ENCODE data around the gene ZNF483.
"Not testable (repeated sequence)": the region's sequence is repeated elsewhere in the genome, so short reads cannot be mapped to it uniquely, and the experiment has no call there.

The ZNF483 gene

GRCh38 chr9:111615928-111616327 is 90.9 kb downstream of the ZNF483 start:
- no peak for DNase-seq

GRCh38 chr9:111617349-111617748 is 92.4 kb downstream of the ZNF483 start:
- not testable (repeated sequence) for DNase-seq

GRCh38 chr9:111621895-111622480 is 97.0 kb downstream of the ZNF483 start:
- no peak for DNase-seq

GRCh38 chr9:111622626-111623025 is 97.6 kb downstream of the ZNF483 start:
- DNase-seq = no peak

Measured in NCI-H345 (cell line).